Loucy (cell line): Measurements from ENCODE around the gene SPEF2.

Experiments
- H2AFZ ChIP-seq: fragments of 200-600 bp; sonication (generic); 2 replicates; pipeline ENCODE4 v1.6.0; 2016; ENCODE audit warnings: antibody characterized with exemption, mild to moderate bottlenecking, low read length, moderate library complexity
- H3F3A ChIP-seq: fragments of 200-600 bp; 2 replicates; pipeline ENCODE4 v1.6.0; 2016; ENCODE audit warnings: antibody characterized with exemption, low read depth, mild to moderate bottlenecking
- H3K27me3 ChIP-seq: fragments of 200-600 bp; sonication (generic); 2 replicates; pipeline ENCODE4 v1.6.1; 2014; ENCODE audit warnings: low read length, mild to moderate bottlenecking; ENCODE audit not compliant: insufficient read depth, poor library complexity, severe bottlenecking
- H3K36me3 ChIP-seq: fragments of 200-600 bp; sonication (generic); 2 replicates; pipeline ENCODE4 v1.6.1; 2016; ENCODE audit warnings: low read length; ENCODE audit not compliant: insufficient read depth
- H3K4me1 ChIP-seq: fragments of 200-600 bp; sonication (generic); 2 replicates; pipeline ENCODE4 v1.5.1; 2014; ENCODE audit warnings: low read length, mild to moderate bottlenecking; ENCODE audit not compliant: insufficient read depth, poor library complexity, severe bottlenecking
- H3K4me2 ChIP-seq: fragments of 200-600 bp; sonication (generic); 2 replicates; pipeline ENCODE4 v1.6.0; 2014; ENCODE audit warnings: antibody characterized with exemption, low read length, low read depth, mild to moderate bottlenecking; ENCODE audit not compliant: poor library complexity, severe bottlenecking
- H3K4me3 ChIP-seq: fragments of 200-600 bp; sonication (generic); 2 replicates; pipeline ENCODE4 v1.5.1; 2014; ENCODE audit warnings: low read length, mild to moderate bottlenecking, mixed read lengths; ENCODE audit not compliant: poor library complexity, severe bottlenecking
- H3K79me2 ChIP-seq: fragments of 200-600 bp; sonication (generic); 2 replicates; pipeline ENCODE4 v1.6.1; 2014; ENCODE audit warnings: low read length; ENCODE audit not compliant: insufficient read depth
- H3K9ac ChIP-seq: fragments of 200-600 bp; sonication (generic); 2 replicates; pipeline ENCODE4 v1.6.0; 2014; ENCODE audit warnings: mild to moderate bottlenecking, low read depth, low read length, moderate library complexity; ENCODE audit not compliant: poor library complexity, severe bottlenecking
- H3K9me2 ChIP-seq: fragments of 200-600 bp; sonication (generic); replicated peaks from 2 replicates; pipeline ENCODE4 v1.6.1; 2016; ENCODE audit warnings: low read depth, low read length, mixed read lengths
- H3K9me3 ChIP-seq: fragments of 200-600 bp; sonication (generic); 2 replicates; pipeline ENCODE4 v1.6.1; 2014; ENCODE audit warnings: mild to moderate bottlenecking, antibody characterized with exemption, low read length, low read depth; ENCODE audit not compliant: insufficient read depth
- H4K20me1 ChIP-seq: fragments of 200-600 bp; sonication (generic); 2 replicates; pipeline ENCODE4 v1.6.0; 2014; ENCODE audit warnings: antibody characterized with exemption, low read length, mild to moderate bottlenecking; ENCODE audit not compliant: insufficient read depth, poor library complexity, severe bottlenecking
- CTCF ChIP-seq: fragments of 200-600 bp; sonication (generic); conservative IDR thresholded peaks from 2 replicates; pipeline ENCODE4 v1.5.1; 2014; ENCODE audit warnings: mild to moderate bottlenecking, antibody characterized with exemption, low read length
- EZH2phosphoT487 ChIP-seq: fragments of 200-600 bp; IDR thresholded peaks from 2 replicates; pipeline ENCODE4 v1.6.1; 2018; ENCODE audit warnings: antibody characterized with exemption, mild to moderate bottlenecking, moderate library complexity, borderline replicate concordance

SPEF2 gene

DNA sequence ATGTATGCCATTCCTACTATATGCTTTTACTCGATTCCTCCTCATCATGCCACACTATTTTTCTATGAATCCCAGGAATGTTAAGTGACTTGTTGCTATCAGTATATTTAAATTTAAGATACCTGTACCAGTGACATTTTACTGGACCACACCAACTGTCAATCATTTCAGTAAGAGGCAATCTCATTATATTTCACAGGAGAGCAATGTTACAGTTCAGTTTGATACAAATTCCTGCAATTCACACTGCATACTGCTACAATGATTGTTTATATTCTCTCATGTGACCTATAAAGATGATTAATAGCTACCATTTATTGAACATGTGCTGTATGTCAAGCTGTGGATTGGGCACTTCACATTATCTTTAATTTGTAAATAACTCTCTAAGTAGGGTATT lies 30.0 kb downstream of the SPEF2 start:
- Histone ChIP-seq H3F3A (no peaks in the 10 kb centered on the region), H3K79me2 (no peaks in the 10 kb centered on the region), H3K4me3 (no peak overlapping the region), H3K27me3 (no peaks in the 10 kb centered on the region), H4K20me1 (no peaks in the 10 kb centered on the region), H2AFZ (no peak overlapping the region), H3K9me3 (no peaks in the 10 kb centered on the region), H3K9ac (no peak overlapping the region), H3K4me2 (no peak overlapping the region), H3K4me1 (no peaks in the 10 kb centered on the region), H3K36me3 (no peaks in the 10 kb centered on the region), H3K9me2 (no peaks in the 10 kb centered on the region)
- TF ChIP-seq EZH2phosphoT487 = no peak
- no peak for TF ChIP-seq CTCF

DNA sequence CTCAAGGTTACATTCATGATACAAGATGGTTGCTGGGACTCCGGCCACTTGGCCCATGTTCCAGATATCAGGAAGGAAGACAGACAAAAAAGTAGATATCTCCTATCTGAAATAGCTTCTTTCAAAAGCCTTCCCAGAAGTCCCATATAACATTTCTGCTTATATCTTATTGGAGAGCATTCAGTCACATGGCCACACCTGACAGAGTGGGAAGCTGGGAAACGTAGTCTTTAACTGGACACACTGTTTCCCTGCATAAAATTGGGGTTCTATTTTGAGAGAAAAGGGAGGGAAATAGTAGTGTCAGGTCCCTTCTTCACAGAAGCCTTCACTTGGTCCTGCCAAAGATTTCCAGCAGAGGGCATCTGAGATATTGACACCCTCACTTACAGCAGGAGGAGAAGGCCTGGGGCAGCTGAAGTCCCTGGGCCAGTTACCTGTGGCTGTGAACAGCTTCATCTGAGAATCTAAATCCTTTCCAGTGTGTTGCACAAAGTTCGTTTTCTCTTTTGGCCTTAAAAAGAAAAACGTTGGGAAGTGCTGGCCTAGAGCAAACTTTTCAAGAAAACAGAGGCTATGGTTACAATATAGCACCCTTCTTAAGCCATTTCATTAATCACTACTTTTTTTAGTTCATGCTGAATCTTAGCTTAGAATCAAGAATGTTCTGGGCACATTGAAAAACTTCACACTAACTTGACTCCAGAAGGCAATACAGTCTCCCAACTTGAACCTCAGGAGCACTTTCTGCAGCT lies 33.5 kb downstream of the SPEF2 start:
- Histone ChIP-seq H3K27me3 (no peaks in the 10 kb centered on the region), H3K9ac (no peak overlapping the region)

GRCh38 chr5:35656721-35657120 lies 39.1 kb downstream of the SPEF2 start:
- H3K4me3 ChIP-seq = no peak overlapping the region
- no peak overlapping the region for H3K4me2 ChIP-seq
- no peak overlapping the region for H3K9ac ChIP-seq
- TF ChIP-seq CTCF = no peak
- no peak for TF ChIP-seq EZH2phosphoT487
- H2AFZ ChIP-seq = no peak overlapping the region
- no peaks in the 10 kb centered on the region for H3K27me3 ChIP-seq
- no peaks in the 10 kb centered on the region for H3K36me3 ChIP-seq
- H3K9me3 ChIP-seq = no peaks in the 10 kb centered on the region
- H3K9me2 ChIP-seq = no peaks in the 10 kb centered on the region
- H3K79me2 ChIP-seq = no peaks in the 10 kb centered on the region
- H3F3A ChIP-seq = no peaks in the 10 kb centered on the region
- H4K20me1 ChIP-seq = no peaks in the 10 kb centered on the region
- H3K4me1 ChIP-seq = no peaks in the 10 kb centered on the region

More for the DNA sequence above, 33.5 kb downstream of the SPEF2 start:
- Histone ChIP-seq H3K4me1 (no peaks in the 10 kb centered on the region), H4K20me1 (no peaks in the 10 kb centered on the region), H3K9me2 (no peaks in the 10 kb centered on the region), H3K36me3 (no peaks in the 10 kb centered on the region), H3K9me3 (no peaks in the 10 kb centered on the region), H3K79me2 (no peaks in the 10 kb centered on the region), H3K4me2 (no peak overlapping the region), H3F3A (no peaks in the 10 kb centered on the region), H3K4me3 (no peak overlapping the region), H2AFZ (no peak overlapping the region; the same call in 1 of the 2 replicates)
- peak; percentile 76 for TF ChIP-seq CTCF
- TF ChIP-seq EZH2phosphoT487 = no peak
